Stimulated activated CD8-positive, alpha-beta memory T cell treated with anti-CD3 and anti-CD28 coated beads, Interleukin-7, amount 100 ng/mL, for 1 hour (primary cell): ENCODE measurements around the gene ATOX1.
"Not testable (repeated sequence)": the region's sequence is repeated elsewhere in the genome, so short reads cannot be mapped to it uniquely, and the experiment has no call there.

Experiments used
- DNase-seq, 2 donors: peaks; one replicate each; pipeline ENCODE4 v3.0.0-alpha.2; 2020; ENCODE audit warnings: low read depth in 2 of 2

Gene ATOX1

GRCh38 chr5:151698081-151698480, 60.4 kb downstream of the ATOX1 start:
- DNase-seq = not testable (repeated sequence)

GRCh38 chr5:151697452-151697851, 61.0 kb downstream of the ATOX1 start:
- no peak for DNase-seq

- DNase-seq = no peak
Observed at GRCh38 chr5:151696470-151697061, 61.9 kb downstream of the ATOX1 start.

GRCh38 chr5:151695464-151695863, 63.0 kb downstream of the ATOX1 start:
- no peak for DNase-seq

- DNase-seq = no peak
Observed at GRCh38 chr5:151694035-151694485, 64.4 kb downstream of the ATOX1 start.
